B cell (primary cell): ENCODE measurements around the gene DNAH6. TPM values are rescaled to one million over a fixed set of nuclear protein-coding genes. Genes with fewer than 3 reads are reported as not detected.

Source experiments
- ATAC-seq: fragments of 200-7000 bp; cut with Tn5 transposase; one replicate; pipeline ENCODE4 v1.10.0; 2021; ENCODE audit warnings: low read depth, mild to moderate bottlenecking, moderate number of reproducible peaks, moderate library complexity
- CTCF ChIA-PET: fragments of 350-600 bp; sonication (Branson Sonifier 250); formaldehyde crosslinking; loops from one replicate; lab custom pipeline; 2021; ENCODE audit warnings: antibody characterized with exemption, inconsistent platforms; lab: Charles Lee
- POLR2A ChIA-PET: fragments of 350-600 bp; sonication (Branson Sonifier 250); formaldehyde crosslinking; loops from one replicate; lab custom pipeline; 2021; ENCODE audit warnings: antibody characterized with exemption; lab: Charles Lee
- DNase-seq: peaks from one replicate; pipeline ENCODE4 v3.0.0; 2013
- H2AFZ ChIP-seq: 2 replicates; pipeline ENCODE4 v1.6.1; 2012; ENCODE audit warnings: mild to moderate bottlenecking, low read depth, low read length; ENCODE audit not compliant: insufficient read depth, poor library complexity, severe bottlenecking
- H3K27ac ChIP-seq, 2 donors: 1 replicate in 1 of 2; 2 replicates in 1 of 2; pipeline ENCODE4 v1.5.1; 2012 to 2013; ENCODE audit warnings: low read length in 2 of 2, mild to moderate bottlenecking in 2 of 2, moderate library complexity in 1 of 2
- H3K27me3 ChIP-seq, 4 experiments: fragments of 200-600 bp in 1 of 4; sonication (generic) in 1 of 4; replicated peaks in 1 of 4; 1 replicate in 2 of 4; 2 replicates in 2 of 4; pipeline versions ENCODE4 v1.6.1 to v1.7.0; 2013 to 2016; ENCODE audit warnings: low read length in 3 of 4, mild to moderate bottlenecking in 2 of 4, mixed read lengths in 1 of 4, moderate library complexity in 1 of 4; ENCODE audit not compliant: insufficient read depth in 4 of 4, control insufficient read depth in 3 of 4; ENCODE audit errors: control extremely low read depth in 1 of 4
- H3K36me3 ChIP-seq, 2 experiments: replicated peaks in 1 of 2; 1 replicate in 1 of 2; 2 replicates in 1 of 2; pipeline versions ENCODE4 v1.6.1 to v1.7.1; 2013; ENCODE audit warnings: low read length in 1 of 2; ENCODE audit not compliant: insufficient read depth in 2 of 2, control insufficient read depth in 1 of 2; ENCODE audit errors: control extremely low read depth in 1 of 2, extremely low read depth in 1 of 2
- H3K4me1 ChIP-seq, 2 donors: fragments of 200-600 bp in 1 of 2; sonication (generic) in 1 of 2; 1 replicate in 1 of 2; 2 replicates in 1 of 2; pipeline versions ENCODE4 v1.5.1 to v1.6.1; 2013 to 2017; ENCODE audit warnings: low read length in 2 of 2; ENCODE audit not compliant: control insufficient read depth in 2 of 2, insufficient read depth in 2 of 2
- H3K4me2 ChIP-seq: replicated peaks from 2 replicates; pipeline ENCODE3; 2012; ENCODE audit warnings: mild to moderate bottlenecking, low read depth, low read length; ENCODE audit not compliant: poor library complexity, severe bottlenecking
- H3K4me3 ChIP-seq, 5 experiments: fragments of 200-600 bp in 1 of 5; sonication (generic) in 1 of 5; 1 replicate in 3 of 5; 2 replicates in 2 of 5; pipeline versions ENCODE4 v1.5.1 to v1.7.0; 2011 to 2016; ENCODE audit warnings: low read length in 4 of 5, mild to moderate bottlenecking in 4 of 5, low read depth in 2 of 5, control low read depth in 1 of 5, moderate library complexity in 1 of 5; ENCODE audit not compliant: insufficient read depth in 1 of 5; ENCODE audit errors: control extremely low read depth in 1 of 5, extremely low read depth in 1 of 5
- H3K79me2 ChIP-seq: fragments of 200-600 bp; sonication (generic); one replicate; pipeline ENCODE4 v1.6.0; 2016; ENCODE audit warnings: low read length; ENCODE audit not compliant: control insufficient read depth, insufficient read depth
- H3K9ac ChIP-seq: fragments of 200-600 bp; sonication (generic); 2 replicates; pipeline ENCODE4 v1.6.1; 2017; ENCODE audit warnings: mild to moderate bottlenecking, low read length, moderate library complexity
- H3K9me3 ChIP-seq, 3 donors: one replicate each; pipeline versions ENCODE4 v1.6.1 to v1.7.1; 2013; ENCODE audit warnings: low read length in 2 of 3; ENCODE audit not compliant: control insufficient read depth in 2 of 3, insufficient read depth in 1 of 3; ENCODE audit errors: control extremely low read depth in 1 of 3
- H4K20me1 ChIP-seq: 2 replicates; pipeline ENCODE4 v1.6.0; 2012; ENCODE audit warnings: mild to moderate bottlenecking, low read length; ENCODE audit not compliant: insufficient read depth, control insufficient read depth, poor library complexity, severe bottlenecking
- H3K27ac Mint-ChIP-seq: one replicate; pipeline ENCODE4 v1.8.0; 2021; ENCODE audit warnings: mixed read lengths
- H3K27me3 Mint-ChIP-seq: one replicate; pipeline ENCODE4 v1.8.0; 2021; ENCODE audit warnings: mixed read lengths
- H3K4me1 Mint-ChIP-seq: one replicate; pipeline ENCODE4 v1.8.0; 2021; ENCODE audit warnings: mixed read lengths
- H3K4me3 Mint-ChIP-seq: one replicate; pipeline ENCODE4 v1.8.0; 2021; ENCODE audit warnings: mixed read lengths
- H3K9me3 Mint-ChIP-seq: one replicate; pipeline ENCODE4 v1.8.0; 2022; ENCODE audit warnings: mixed read lengths; ENCODE audit not compliant: insufficient read depth
- CTCF ChIP-seq: fragments of 200-600 bp; IDR thresholded peaks from one replicate; pipeline ENCODE4 v1.8.0; 2022; ENCODE audit warnings: antibody characterized with exemption, mild to moderate bottlenecking
- EZH2 ChIP-seq: IDR thresholded peaks from 2 replicates; pipeline ENCODE4 v1.6.1; 2012; ENCODE audit warnings: borderline replicate concordance, low read depth, mild to moderate bottlenecking, moderate library complexity, low read length; ENCODE audit not compliant: insufficient read depth, poor library complexity, severe bottlenecking
- WGBS: methylation state at CpG from one replicate; pipeline ENCODE4 v1.1.5; 2013; ENCODE audit warnings: missing lambda C conversion rate; ENCODE audit not compliant: insufficient coverage; 5-methylcytosine and 5-hydroxymethylcytosine counted together
- intact Hi-C: fragments of 100-400 bp; cut with micrococcal nuclease; formaldehyde crosslinking; loops from one replicate; pipeline ENCODE4 v1.10.0; 2022
- polyA plus RNA-seq: library from polyadenylated mRNA; depleted of rRNA; stranded (reverse); fragments of >200 nt; gene quantifications from 2 replicates; pipeline ENCODE4 v1.2.3, GENCODE V29; 2012
- total RNA-seq, 2 donors: library from RNA; stranded (reverse); fragments of 120-200 nt in 1 of 2; gene quantifications; 1 replicate in 1 of 2; 2 replicates in 1 of 2; pipeline versions ENCODE4 v1.2.3 to v1.2.4, GENCODE V29; 2013 to 2022

DNAH6 gene
- total and polyA plus RNA-seq, 2 donors (not counting 1 experiment from before 2014, with no cell fraction given), result 0.01 to 1.9 TPM

GRCh38 chr2:84805250-84805958 is 289.1 kb downstream of the DNAH6 start:
- no peaks in the 10 kb centered on the region for H3K4me1 Mint-ChIP-seq
- WGBS, result no CpG with 5 or more reads among the region's 1 CpG
- Histone ChIP-seq H3K27me3 (peaks cover 0 to 2% (median 0%) of the 10 kb centered on the region in 4 experiments), H3K9me3 (peaks cover 3 to 7% (median 5%) of the 10 kb centered on the region in 3 donors), H2AFZ (no peak overlapping the region), H3K79me2 (no peaks in the 10 kb centered on the region), H4K20me1 (no peaks in the 10 kb centered on the region), H3K36me3 (no peaks in the 10 kb centered on the region), H3K4me3 (no peak overlapping the region), H3K27ac (no peak overlapping the region), H3K4me2 (no peak overlapping the region), H3K9ac (no peak overlapping the region), H3K4me1 (no peaks in the 10 kb centered on the region)
- CTCF ChIA-PET, result no interaction called here
- POLR2A ChIA-PET, result no interaction called here
- no peak overlapping the region for H3K4me3 Mint-ChIP-seq
- ATAC-seq (no peak), DNase-seq (no peak)
- H3K27ac Mint-ChIP-seq, result no peak overlapping the region
- no peak for TF ChIP-seq EZH2
- no peak for TF ChIP-seq CTCF
- H3K9me3 Mint-ChIP-seq, result peaks cover 7% of the 10 kb centered on the region
- intact Hi-C loops, result no loop called here
- peaks cover 7% of the 10 kb centered on the region for H3K27me3 Mint-ChIP-seq

- DNase-seq, result no peak
- intact Hi-C loops, result no loop called here
- Mint-ChIP-seq H3K9me3 (peaks cover 4% of the 10 kb centered on the region), H3K27ac (no peak overlapping the region), H3K4me1 (no peaks in the 10 kb centered on the region), H3K27me3 (peaks cover 5% of the 10 kb centered on the region), H3K4me3 (no peak overlapping the region)
- ChIA-PET CTCF (interaction anchor here (0.6 kb wide), 1 partner anchor 302 kb away, joined by 3 read pairs; no protein-coding TSS in a partner anchor), POLR2A (no interaction called here)
- no peak for ATAC-seq
- TF ChIP-seq EZH2, result no peak
- TF ChIP-seq CTCF, result no peak
- 40% methylated on average over 1 of the region's 4 CpGs for WGBS
- Histone ChIP-seq H3K27me3 (peaks cover 0 to 2% (median 0%) of the 10 kb centered on the region in 4 experiments), H3K9me3 (peaks cover 1 to 4% (median 3%) of the 10 kb centered on the region in 3 donors), H3K9ac (no peak overlapping the region), H3K4me3 (no peak overlapping the region), H3K36me3 (no peaks in the 10 kb centered on the region), H3K79me2 (no peaks in the 10 kb centered on the region), H2AFZ (no peak overlapping the region), H3K27ac (no peak overlapping the region), H3K4me2 (no peak overlapping the region), H3K4me1 (no peaks in the 10 kb centered on the region), H4K20me1 (no peaks in the 10 kb centered on the region)
Observed at GRCh38 chr2:84807063-84807485, 290.8 kb downstream of the DNAH6 start.
